ENCODE results near the gene C12orf56.
A peak's percentile ranks its signal among the peaks of the same experiment; 100 is the strongest.

Gene C12orf56

DNA sequence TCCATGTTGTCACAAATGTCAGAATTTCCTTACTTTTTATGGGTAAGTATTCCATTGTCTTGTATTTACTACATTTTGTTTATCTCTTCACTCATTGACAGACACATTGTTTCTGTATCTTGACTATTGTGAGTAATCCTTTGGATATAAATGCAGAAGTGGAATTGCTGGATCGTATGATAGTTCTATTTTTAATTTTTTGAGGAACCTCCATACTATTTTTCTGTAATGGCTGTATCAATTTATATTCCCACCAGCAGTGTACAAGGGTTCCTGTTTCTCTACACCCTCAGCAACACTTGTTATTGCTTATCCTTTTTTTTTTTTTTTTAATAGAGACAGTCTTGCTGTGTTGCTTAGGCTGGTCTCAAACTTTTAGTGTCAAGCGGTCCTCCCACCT is 164.9 kb downstream of the C12orf56 start:
- H2AFZ ChIP-seq (ENCODE audit: insufficient read depth, low read length, poor library complexity): no peak overlapping the region
- no peak overlapping the region for H3K4me2 ChIP-seq (ENCODE audit: low read length)
- H3K23ac ChIP-seq (ENCODE audit: low read length): no peak overlapping the region
- H4K91ac ChIP-seq (ENCODE audit: low read depth, low read length): no peak overlapping the region
- no CpG with 5 or more reads among the region's 2 CpGs for WGBS (ENCODE audit: extremely low coverage, insufficient coverage, insufficient read length)
- no peak overlapping the region for H2BK12ac ChIP-seq (ENCODE audit: low read length)
- H3K27me3 ChIP-seq (ENCODE audit: insufficient read depth, low read length): no peaks in the 10 kb centered on the region
- H3K4me3 ChIP-seq (ENCODE audit: low read depth, low read length): no peak overlapping the region
- no peak for DNase-seq
- H3K18ac ChIP-seq (ENCODE audit: low read length): no peak overlapping the region
- no peak overlapping the region for H2AK5ac ChIP-seq (ENCODE audit: low read length)
- peaks cover 1% of the 10 kb centered on the region for H3K79me2 ChIP-seq (ENCODE audit: control insufficient read depth, insufficient read depth, low read length, poor library complexity)
- peaks cover 2% of the 10 kb centered on the region for H3K79me1 ChIP-seq (ENCODE audit: low read length)
- H4K8ac ChIP-seq (ENCODE audit: low read depth, low read length): no peak overlapping the region
- no peaks in the 10 kb centered on the region for H3K4me1 ChIP-seq (ENCODE audit: control insufficient read depth in 1 of 2, insufficient read depth in 2 of 2, low read length in 2 of 2)
- no peaks in the 10 kb centered on the region for H3K36me3 ChIP-seq (ENCODE audit: control insufficient read depth in 1 of 2, insufficient read depth in 2 of 2, low read length in 2 of 2)
- no peak overlapping the region for H2BK5ac ChIP-seq (ENCODE audit: low read depth, low read length, poor library complexity)
- no peak overlapping the region for H3K14ac ChIP-seq (ENCODE audit: low read length)
- H3K9ac ChIP-seq (ENCODE audit: low read length): no peak overlapping the region
- no peak overlapping the region for H4K12ac ChIP-seq (ENCODE audit: low read depth, low read length)
- H3K9me3 ChIP-seq (ENCODE audit: insufficient read depth, low read depth, low read length): no peaks in the 10 kb centered on the region
- H2BK120ac ChIP-seq (ENCODE audit: insufficient read depth, low read length, poor library complexity): no peak overlapping the region
- no peak overlapping the region for H3K27ac ChIP-seq (ENCODE audit: low read depth, low read length)
- H3K4ac ChIP-seq (ENCODE audit: low read depth, low read length): no peak overlapping the region

DNA sequence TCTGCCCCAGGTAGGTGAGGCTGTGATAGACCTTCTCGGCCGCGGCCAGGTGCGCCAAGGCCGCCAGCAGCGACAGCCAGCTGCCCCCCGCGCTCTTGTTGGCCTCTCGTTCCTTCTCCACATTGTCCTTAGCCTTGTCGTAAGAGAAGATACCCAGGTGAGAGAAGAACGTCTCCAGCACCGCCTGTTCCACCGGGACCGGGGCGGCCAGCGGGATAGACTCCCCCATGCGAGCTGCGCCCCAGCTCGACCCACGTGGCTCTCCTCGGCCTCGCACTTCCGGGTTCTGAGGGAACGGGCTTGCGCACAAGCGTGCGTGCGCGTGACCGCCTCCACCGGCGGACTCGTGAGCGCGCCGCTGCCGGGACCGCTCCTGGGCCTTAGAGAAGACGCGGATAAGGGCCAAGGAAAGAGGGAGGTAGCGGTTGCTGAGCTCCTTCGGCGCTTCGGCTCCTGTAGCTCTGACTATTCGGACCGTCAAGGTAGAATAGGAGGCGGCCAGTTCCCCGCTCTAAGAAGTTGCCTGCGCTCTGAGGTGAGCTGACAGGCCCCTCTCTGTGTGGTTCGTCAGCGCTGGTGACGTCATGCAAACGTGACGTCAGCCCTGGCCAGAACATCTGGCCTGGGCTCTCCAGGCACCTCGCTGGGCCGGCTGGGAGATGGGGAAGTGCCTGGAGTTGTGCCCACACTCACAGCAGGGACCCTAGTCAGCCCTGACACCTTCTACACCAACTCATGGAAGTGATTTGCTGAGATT is 168.4 kb downstream of the C12orf56 start, which contains the start of gene KICS2:
KICS2 (minus strand) TSS at position 288 of the 757 bp plus-strand sequence; CDS start at position 229, 59 bp downstream.
- Histone ChIP-seq H3K9me3 (ENCODE audit: insufficient read depth, low read depth, low read length) (no peaks in the 10 kb centered on the region), H3K4me1 (ENCODE audit: control insufficient read depth in 1 of 2, insufficient read depth in 2 of 2, low read length in 2 of 2) (no peaks in the 10 kb centered on the region), H2BK5ac (ENCODE audit: low read depth, low read length, poor library complexity) (peak within 1 kb of the TSS; percentile 32), H4K12ac (ENCODE audit: low read depth, low read length) (peak within 1 kb of the TSS; percentile 70), H3K79me2 (ENCODE audit: control insufficient read depth, insufficient read depth, low read length, poor library complexity) (peaks cover 1% of the 10 kb centered on the region), H3K27me3 (ENCODE audit: insufficient read depth, low read length) (no peaks in the 10 kb centered on the region), H2BK120ac (ENCODE audit: insufficient read depth, low read length, poor library complexity) (peak within 1 kb of the TSS; percentile 34), H3K9ac (ENCODE audit: low read length) (peak within 1 kb of the TSS; percentile 65), H2BK12ac (ENCODE audit: low read length) (no peak within 1 kb of the TSS), H2AK5ac (ENCODE audit: low read length) (no peak within 1 kb of the TSS), H3K36me3 (ENCODE audit: control insufficient read depth in 1 of 2, insufficient read depth in 2 of 2, low read length in 2 of 2) (no peaks in the 10 kb centered on the region), H4K8ac (ENCODE audit: low read depth, low read length) (peak within 1 kb of the TSS; percentile 59), H3K23ac (ENCODE audit: low read length) (no peak within 1 kb of the TSS), H3K4ac (ENCODE audit: low read depth, low read length) (no peak within 1 kb of the TSS), H3K14ac (ENCODE audit: low read length) (peak within 1 kb of the TSS; percentile 3), H3K79me1 (ENCODE audit: low read length) (peaks cover 2% of the 10 kb centered on the region), H3K4me2 (ENCODE audit: low read length) (peak within 1 kb of the TSS; percentile 61), H3K18ac (ENCODE audit: low read length) (peak within 1 kb of the TSS; percentile 10), H3K4me3 (ENCODE audit: low read depth, low read length) (peak within 1 kb of the TSS; percentile 89), H4K91ac (ENCODE audit: low read depth, low read length) (peak within 1 kb of the TSS; percentile 69), H2AFZ (ENCODE audit: insufficient read depth, low read length, poor library complexity) (peak within 1 kb of the TSS; percentile 82), H3K27ac (ENCODE audit: low read depth, low read length) (no peak within 1 kb of the TSS)
- WGBS (ENCODE audit: extremely low coverage, insufficient coverage, insufficient read length): no CpG with 5 or more reads among the region's 56 CpGs
- DNase-seq: peak; percentile 89 to 94

- Histone ChIP-seq H2BK12ac (ENCODE audit: low read length) (no peak overlapping the region), H3K27ac (ENCODE audit: low read depth, low read length) (no peak overlapping the region), H2BK120ac (ENCODE audit: insufficient read depth, low read length, poor library complexity) (no peak overlapping the region), H3K79me2 (ENCODE audit: control insufficient read depth, insufficient read depth, low read length, poor library complexity) (peaks cover 1% of the 10 kb centered on the region), H3K9ac (ENCODE audit: low read length) (peak overlapping the region; percentile 54), H3K4ac (ENCODE audit: low read depth, low read length) (no peak overlapping the region), H4K12ac (ENCODE audit: low read depth, low read length) (peak overlapping the region; percentile 60), H2AFZ (ENCODE audit: insufficient read depth, low read length, poor library complexity) (peak overlapping the region; percentile 80), H3K18ac (ENCODE audit: low read length) (no peak overlapping the region), H3K4me1 (ENCODE audit: control insufficient read depth in 1 of 2, insufficient read depth in 2 of 2, low read length in 2 of 2) (no peaks in the 10 kb centered on the region), H3K79me1 (ENCODE audit: low read length) (peaks cover 2% of the 10 kb centered on the region), H3K9me3 (ENCODE audit: insufficient read depth, low read depth, low read length) (no peaks in the 10 kb centered on the region), H4K8ac (ENCODE audit: low read depth, low read length) (peak overlapping the region; percentile 59), H3K4me3 (ENCODE audit: low read depth, low read length) (peak overlapping the region; percentile 89), H3K27me3 (ENCODE audit: insufficient read depth, low read length) (no peaks in the 10 kb centered on the region), H3K4me2 (ENCODE audit: low read length) (peak overlapping the region; percentile 61), H2AK5ac (ENCODE audit: low read length) (no peak overlapping the region), H3K36me3 (ENCODE audit: control insufficient read depth in 1 of 2, insufficient read depth in 2 of 2, low read length in 2 of 2) (no peaks in the 10 kb centered on the region), H4K91ac (ENCODE audit: low read depth, low read length) (peak overlapping the region; percentile 69), H2BK5ac (ENCODE audit: low read depth, low read length, poor library complexity) (peak overlapping the region; percentile 32), H3K23ac (ENCODE audit: low read length) (no peak overlapping the region), H3K14ac (ENCODE audit: low read length) (no peak overlapping the region)
- DNase-seq: peak; percentile 87 to 92
- WGBS (ENCODE audit: extremely low coverage, insufficient coverage, insufficient read length): no CpG with 5 or more reads among the region's 16 CpGs
Measured at GRCh38 chr12:64221651-64222008, 168.9 kb downstream of the C12orf56 start.

- H2AFZ ChIP-seq (ENCODE audit: insufficient read depth, low read length, poor library complexity): no peak overlapping the region
- H4K91ac ChIP-seq (ENCODE audit: low read depth, low read length): no peak overlapping the region
- H3K14ac ChIP-seq (ENCODE audit: low read length): no peak overlapping the region
- H4K8ac ChIP-seq (ENCODE audit: low read depth, low read length): no peak overlapping the region
- H3K4ac ChIP-seq (ENCODE audit: low read depth, low read length): no peak overlapping the region
- H3K79me2 ChIP-seq (ENCODE audit: control insufficient read depth, insufficient read depth, low read length, poor library complexity): peaks cover 1% of the 10 kb centered on the region
- no peaks in the 10 kb centered on the region for H3K9me3 ChIP-seq (ENCODE audit: insufficient read depth, low read depth, low read length)
- H2BK120ac ChIP-seq (ENCODE audit: insufficient read depth, low read length, poor library complexity): no peak overlapping the region
- no peaks in the 10 kb centered on the region for H3K27me3 ChIP-seq (ENCODE audit: insufficient read depth, low read length)
- no peak overlapping the region for H4K12ac ChIP-seq (ENCODE audit: low read depth, low read length)
- H2BK12ac ChIP-seq (ENCODE audit: low read length): no peak overlapping the region
- DNase-seq: no peak
- no peaks in the 10 kb centered on the region for H3K4me1 ChIP-seq (ENCODE audit: control insufficient read depth in 1 of 2, insufficient read depth in 2 of 2, low read length in 2 of 2)
- no peak overlapping the region for H3K4me2 ChIP-seq (ENCODE audit: low read length)
- H2BK5ac ChIP-seq (ENCODE audit: low read depth, low read length, poor library complexity): no peak overlapping the region
- H3K79me1 ChIP-seq (ENCODE audit: low read length): peaks cover 2% of the 10 kb centered on the region
- no peak overlapping the region for H2AK5ac ChIP-seq (ENCODE audit: low read length)
- H3K36me3 ChIP-seq (ENCODE audit: control insufficient read depth in 1 of 2, insufficient read depth in 2 of 2, low read length in 2 of 2): no peaks in the 10 kb centered on the region
- H3K27ac ChIP-seq (ENCODE audit: low read depth, low read length): no peak overlapping the region
- no peak overlapping the region for H3K18ac ChIP-seq (ENCODE audit: low read length)
- no peak overlapping the region for H3K23ac ChIP-seq (ENCODE audit: low read length)
- no CpG with 5 or more reads among the region's 3 CpGs for WGBS (ENCODE audit: extremely low coverage, insufficient coverage, insufficient read length)
- no peak overlapping the region for H3K4me3 ChIP-seq (ENCODE audit: low read depth, low read length)
- H3K9ac ChIP-seq (ENCODE audit: low read length): no peak overlapping the region
Measured at GRCh38 chr12:64220046-64220445, 170.5 kb downstream of the C12orf56 start.
